ENCODE results near the gene RXFP3.
"Not testable (repeated sequence)": the region's sequence is repeated elsewhere in the genome, so short reads cannot be mapped to it uniquely, and the experiment has no call there.

DNA sequence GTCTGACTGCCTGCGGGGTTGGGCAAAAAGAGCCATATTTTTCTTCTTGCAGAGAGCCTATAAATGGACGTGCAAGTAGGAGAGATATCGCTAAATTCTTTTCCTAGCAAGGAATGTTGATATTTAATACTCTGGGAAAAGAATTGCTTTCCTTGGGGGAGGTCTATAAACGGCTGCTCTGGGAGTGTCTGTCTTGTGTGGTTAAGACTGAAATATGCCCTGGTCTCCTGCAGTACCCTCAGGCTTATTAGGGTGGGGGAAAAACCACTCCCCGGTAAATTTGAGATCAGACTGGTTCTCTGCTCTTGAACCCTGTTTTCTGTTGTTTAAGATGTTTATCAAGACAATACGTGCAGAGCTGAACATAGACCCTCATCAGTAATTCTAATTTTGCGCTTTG is 29.9 kb upstream of the RXFP3 start:
- TF ChIP-seq CTCF, EZH2, EZH2phosphoT487 (IDR thresholded peaks at IDR 0.05): not testable (repeated sequence)
